AG09309 (cell line): Measurements from ENCODE around the gene UNC13B.
"Not testable (repeated sequence)": the region's sequence is repeated elsewhere in the genome, so short reads cannot be mapped to it uniquely, and the experiment has no call there.

Source experiments
- DNase-seq: peaks from one replicate; pipeline ENCODE4 v3.0.0-alpha.2; 2010; ENCODE audit warnings: low read depth
- H3K4me3 ChIP-seq: 2 replicates; pipeline ENCODE4 v1.5.1; 2011; ENCODE audit warnings: mild to moderate bottlenecking, low read depth, low read length, moderate library complexity; ENCODE audit not compliant: control insufficient read depth
- CTCF ChIP-seq: IDR thresholded peaks from 2 replicates; pipeline ENCODE4 v1.5.1; 2011; ENCODE audit warnings: mild to moderate bottlenecking, low read depth, low read length, inconsistent platforms; ENCODE audit not compliant: insufficient read depth, control insufficient read depth; ENCODE audit errors: missing control alignments

The UNC13B gene

GRCh38 chr9:35229066-35229778, 67.4 kb downstream of the UNC13B start:
- DNase-seq = no peak
- H3K4me3 ChIP-seq = no peak overlapping the region
- TF ChIP-seq CTCF = no peak

DNA sequence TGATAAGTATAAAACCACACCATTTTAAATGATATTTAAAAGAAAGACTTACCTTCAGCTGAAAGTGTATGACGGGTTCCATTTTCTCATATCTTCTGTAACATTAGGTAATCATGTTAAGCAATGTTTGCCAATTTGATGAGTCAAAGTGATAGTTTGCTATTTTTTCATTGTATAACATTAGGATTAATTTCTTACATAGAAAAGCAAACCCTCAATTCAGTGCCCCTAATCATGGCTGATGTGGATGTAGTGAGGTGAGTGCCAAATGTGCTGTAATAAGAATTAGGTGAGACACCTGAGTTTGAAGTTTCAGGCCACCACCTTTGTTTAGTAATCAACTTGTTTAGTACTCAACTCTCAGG, 68.0 kb downstream of the UNC13B start:
- TF ChIP-seq CTCF = no peak
- no peak overlapping the region for H3K4me3 ChIP-seq
- DNase-seq = no peak

- no peak for DNase-seq
- no peak for TF ChIP-seq CTCF
- H3K4me3 ChIP-seq = no peak overlapping the region
Observed at GRCh38 chr9:35232867-35233544, 71.2 kb downstream of the UNC13B start.

GRCh38 chr9:35236692-35237091, 74.9 kb downstream of the UNC13B start:
- DNase-seq = no peak

DNA sequence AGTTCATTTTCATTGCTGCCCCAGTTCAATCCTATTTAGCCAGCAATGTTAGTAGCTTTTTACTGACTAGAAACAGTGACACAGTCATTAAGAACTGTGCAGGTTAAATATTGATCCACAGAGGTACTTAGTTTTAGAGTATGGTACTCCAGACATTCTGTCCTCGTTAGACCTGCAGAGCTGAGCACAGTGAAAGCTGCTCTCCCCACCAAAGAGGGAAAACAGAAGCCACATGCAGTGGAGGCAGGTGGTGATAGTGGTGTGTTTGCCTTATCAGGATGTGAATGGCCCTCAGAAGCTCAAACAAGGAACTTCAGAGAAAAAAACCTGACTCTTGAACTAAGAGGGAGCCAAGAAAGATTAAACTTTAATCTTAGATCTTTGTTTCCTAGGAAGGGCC, 75.5 kb downstream of the UNC13B start:
- no peak for DNase-seq
- no peak for TF ChIP-seq CTCF
- H3K4me3 ChIP-seq = no peak overlapping the region

More at GRCh38 chr9:35236692-35237091, 74.9 kb downstream of the UNC13B start:
- TF ChIP-seq CTCF = no peak
- no peak overlapping the region for H3K4me3 ChIP-seq

- DNase-seq, H3K4me3 ChIP-seq: not testable (repeated sequence)
Observed at GRCh38 chr9:35245945-35246344, 84.1 kb downstream of the UNC13B start.

DNA sequence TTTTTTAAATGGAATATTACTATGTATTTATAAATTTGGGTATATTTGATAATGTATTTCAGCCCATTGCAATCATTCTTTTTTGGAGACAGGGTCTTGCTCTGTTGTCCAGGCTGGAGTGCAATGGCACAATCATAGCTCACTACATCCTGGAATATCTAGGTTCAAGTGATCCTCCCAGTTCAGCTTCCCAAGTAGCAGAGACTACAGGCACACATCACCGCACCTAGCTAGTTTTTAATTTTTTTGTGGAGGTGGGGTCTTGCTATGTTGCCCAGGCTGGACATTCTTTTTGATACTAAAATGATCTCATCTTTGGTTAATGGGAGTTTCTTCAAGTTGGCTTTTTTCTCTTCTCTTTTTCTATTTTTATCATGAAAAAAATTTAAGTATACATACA, 91.3 kb downstream of the UNC13B start:
- TF ChIP-seq CTCF = no peak
- H3K4me3 ChIP-seq = no peak overlapping the region
- DNase-seq = no peak
